Endodermal cell (in vitro differentiated cells): ENCODE results near the gene S100A16. TPM values are rescaled to one million over a fixed set of nuclear protein-coding genes. Genes with fewer than 3 reads are reported as not detected.
A peak's percentile ranks its signal among the peaks of the same experiment; 100 is the strongest.

Source experiments
- DNase-seq: peaks from one replicate; pipeline ENCODE4 v3.0.0-alpha.2; 2017
- H3K27ac ChIP-seq: 2 replicates; pipeline ENCODE4 v1.5.1; 2013; ENCODE audit warnings: mild to moderate bottlenecking, low read depth, low read length, moderate library complexity
- H3K27me3 ChIP-seq: 2 replicates; pipeline ENCODE4 v1.6.1; 2013; ENCODE audit warnings: mild to moderate bottlenecking, low read length, moderate library complexity; ENCODE audit not compliant: insufficient read depth, control insufficient read depth, poor library complexity, severe bottlenecking
- H3K36me3 ChIP-seq: 2 replicates; pipeline ENCODE4 v1.7.0; 2013; ENCODE audit warnings: mild to moderate bottlenecking, low read length, moderate library complexity; ENCODE audit not compliant: control insufficient read depth, insufficient read depth
- H3K4me1 ChIP-seq: one replicate; pipeline ENCODE4 v1.7.0; 2013; ENCODE audit warnings: low read length; ENCODE audit not compliant: control insufficient read depth, insufficient read depth
- H3K4me3 ChIP-seq: 2 replicates; pipeline ENCODE4 v1.5.1; 2013; ENCODE audit warnings: mild to moderate bottlenecking, low read length, moderate library complexity
- H3K9ac ChIP-seq: 2 replicates; pipeline ENCODE4 v1.6.1; 2013; ENCODE audit warnings: mild to moderate bottlenecking, low read length, moderate library complexity; ENCODE audit not compliant: poor library complexity, severe bottlenecking; ENCODE audit errors: extremely low read depth
- H3K9me3 ChIP-seq: 2 replicates; pipeline ENCODE4 v1.6.1; 2013; ENCODE audit warnings: mild to moderate bottlenecking, low read length, moderate library complexity; ENCODE audit not compliant: control insufficient read depth
- H3K27ac Mint-ChIP-seq: 2 replicates; pipeline ENCODE4 v1.8.0; 2020; ENCODE audit warnings: mixed read lengths
- H3K27me3 Mint-ChIP-seq: 2 replicates; pipeline ENCODE4 v1.8.0; 2021; ENCODE audit warnings: mild to moderate bottlenecking, mixed read lengths; ENCODE audit not compliant: insufficient read depth
- H3K36me3 Mint-ChIP-seq: 2 replicates; pipeline ENCODE4 v1.8.0; 2020; ENCODE audit warnings: low read depth, mixed read lengths
- H3K4me1 Mint-ChIP-seq: 2 replicates; pipeline ENCODE4 v1.8.0; 2020; ENCODE audit warnings: mixed read lengths
- H3K4me3 Mint-ChIP-seq: 2 replicates; pipeline ENCODE4 v1.8.0; 2020; ENCODE audit warnings: mild to moderate bottlenecking, moderate library complexity, mixed read lengths
- H3K9me3 Mint-ChIP-seq: 2 replicates; pipeline ENCODE4 v1.8.0; 2020; ENCODE audit warnings: mild to moderate bottlenecking, mixed read lengths
- CTCF ChIP-seq: fragments of 200-600 bp; sonication (generic); conservative IDR thresholded peaks from 2 replicates; pipeline ENCODE4 v1.5.0; 2021; ENCODE audit warnings: antibody characterized with exemption, mild to moderate bottlenecking
- WGBS, 2 experiments: methylation state at CpG; one replicate each; pipeline versions ENCODE4 v1.1.5 to v1.1.7; 2013; ENCODE audit warnings: missing lambda C conversion rate in 2 of 2, mixed read lengths in 1 of 2; ENCODE audit not compliant: insufficient coverage in 1 of 2, insufficient read length in 1 of 2; 5-methylcytosine and 5-hydroxymethylcytosine counted together
- total RNA-seq, 2 donors: library from RNA; stranded (reverse); fragmentation: NEBNext Ultra II Directional in 1 of 2; extraction: Animal tissue kit (Norgen Biotek cat#: 25700) in 1 of 2; gene quantifications; 2 replicates in 1 of 2; 3 replicates in 1 of 2; pipeline ENCODE4 v1.2.1, GENCODE V29; 2021

The S100A16 gene
- total RNA-seq, 2 donors from 2014 or later, result 149 to 152 TPM

DNA sequence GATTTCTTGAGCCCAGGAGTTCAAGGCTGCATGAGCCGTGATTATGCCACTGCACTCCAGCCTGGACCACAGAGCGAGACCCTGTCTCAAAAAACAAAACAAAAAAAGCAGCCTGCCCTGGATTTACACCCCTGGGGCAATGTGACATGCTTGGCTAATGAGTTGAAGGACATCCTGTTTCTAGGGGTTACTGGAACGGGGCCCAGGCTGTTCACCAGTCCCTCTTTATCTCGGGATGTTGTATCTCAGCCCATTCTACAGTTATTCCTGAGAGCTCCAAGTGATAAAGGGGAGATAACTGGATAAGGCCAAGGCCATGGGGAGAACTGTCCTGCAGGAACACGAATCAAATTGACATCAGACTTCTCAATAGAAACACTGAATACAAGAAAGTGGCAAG lies 25.6 kb downstream of the S100A16 start:
- Mint-ChIP-seq H3K4me3 (no peak overlapping the region), H3K36me3 (no peaks in the 10 kb centered on the region), H3K4me1 (peaks cover 32% of the 10 kb centered on the region), H3K27ac (no peak overlapping the region), H3K27me3 (no peaks in the 10 kb centered on the region), H3K9me3 (peaks cover 1% of the 10 kb centered on the region)
- no peak overlapping the region for H3K27ac ChIP-seq
- 87 to 93% methylated on average over 4 to 5 of the region's 5 CpGs for WGBS, 2 experiments
- no peaks in the 10 kb centered on the region for H3K27me3 ChIP-seq
- no peaks in the 10 kb centered on the region for H3K36me3 ChIP-seq
- no peak for DNase-seq
- peaks cover 7% of the 10 kb centered on the region for H3K4me1 ChIP-seq
- no peak overlapping the region for H3K4me3 ChIP-seq
- TF ChIP-seq CTCF, result no peak
- no peak overlapping the region for H3K9ac ChIP-seq
- H3K9me3 ChIP-seq, result no peaks in the 10 kb centered on the region

DNA sequence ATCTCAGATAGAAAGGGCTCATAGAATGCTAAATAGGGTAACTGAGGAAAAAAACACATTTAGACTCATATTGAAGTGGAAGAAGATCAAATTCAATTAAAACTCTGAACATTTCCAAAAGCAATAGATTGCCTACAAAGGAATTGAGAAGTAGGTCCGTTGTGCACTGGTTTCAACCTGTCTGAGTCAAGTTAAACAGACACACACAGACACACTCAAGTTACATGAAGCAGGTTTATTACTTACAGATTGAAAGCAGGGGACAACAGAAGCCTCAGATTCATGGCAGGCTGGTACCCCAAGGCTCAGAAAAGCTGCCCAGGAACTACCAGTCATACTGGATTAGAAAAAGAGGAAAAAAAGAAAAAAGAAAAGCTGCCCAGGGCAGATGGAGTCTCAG lies 26.6 kb downstream of the S100A16 start:
- H3K4me3 Mint-ChIP-seq, result no peak overlapping the region
- H3K9me3 ChIP-seq, result no peaks in the 10 kb centered on the region
- H3K36me3 ChIP-seq, result no peaks in the 10 kb centered on the region
- no peak overlapping the region for H3K4me3 ChIP-seq
- H3K36me3 Mint-ChIP-seq, result no peaks in the 10 kb centered on the region
- no peak overlapping the region for H3K27ac Mint-ChIP-seq
- TF ChIP-seq CTCF, result no peak
- H3K27me3 Mint-ChIP-seq, result no peaks in the 10 kb centered on the region
- 97% methylated on average over 1 of the region's 1 CpG; no CpG with 5 or more reads in 1 of the 2 experiments for whole genome bisulfite sequencing, 2 experiments
- DNase-seq, result no peak
- H3K9ac ChIP-seq, result no peak overlapping the region
- peaks cover 2% of the 10 kb centered on the region for H3K9me3 Mint-ChIP-seq
- peaks cover 11% of the 10 kb centered on the region for H3K4me1 ChIP-seq
- H3K4me1 Mint-ChIP-seq, result peaks cover 32% of the 10 kb centered on the region
- H3K27ac ChIP-seq, result no peak overlapping the region
- H3K27me3 ChIP-seq, result no peaks in the 10 kb centered on the region

DNA sequence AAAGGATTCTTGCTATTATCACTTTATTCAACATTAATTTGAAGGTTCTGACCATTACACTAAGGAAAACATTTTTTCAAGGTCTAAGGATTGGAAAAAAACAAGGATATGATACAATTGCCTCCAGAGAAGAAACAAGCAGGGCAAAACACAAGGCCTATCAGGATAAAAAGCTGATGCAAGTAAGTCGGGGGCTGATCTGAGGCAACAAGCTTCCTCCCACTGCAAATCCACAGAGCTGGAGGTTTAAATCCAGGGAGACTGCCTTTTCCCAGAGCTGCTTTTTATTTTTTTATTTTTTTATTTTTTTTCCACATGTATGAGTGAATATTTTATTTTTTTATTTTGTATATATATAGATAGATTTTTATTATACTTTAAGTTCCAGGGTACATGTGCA lies 27.9 kb downstream of the S100A16 start:
- no peaks in the 10 kb centered on the region for H3K9me3 ChIP-seq
- Mint-ChIP-seq H3K4me1 (peaks cover 32% of the 10 kb centered on the region), H3K4me3 (no peak overlapping the region), H3K27me3 (no peaks in the 10 kb centered on the region), H3K27ac (peak overlapping the region; percentile 61), H3K36me3 (no peaks in the 10 kb centered on the region), H3K9me3 (peaks cover 3% of the 10 kb centered on the region)
- H3K27ac ChIP-seq, result no peak overlapping the region
- H3K9ac ChIP-seq, result no peak overlapping the region
- H3K4me3 ChIP-seq, result no peak overlapping the region
- no peaks in the 10 kb centered on the region for H3K27me3 ChIP-seq
- TF ChIP-seq CTCF, result no peak
- no peaks in the 10 kb centered on the region for H3K36me3 ChIP-seq
- DNase-seq, result no peak
- H3K4me1 ChIP-seq, result peaks cover 11% of the 10 kb centered on the region
- 94 to 100% methylated on average over 1 of the region's 1 CpG for WGBS, 2 experiments
